Stimulated activated CD4-positive, alpha-beta T cell treated with anti-CD3 and anti-CD28 coated beads, Interleukin-4, amount 100 ng/mL, for 1 hour (primary cell): ENCODE measurements around the gene TRAF3IP3.

Experiments used
- DNase-seq: peaks from one replicate; pipeline ENCODE4 v3.0.0-alpha.2; 2020

The TRAF3IP3 gene

GRCh38 chr1:209755926-209756614 lies at the start of gene TRAF3IP3:
TSS of gene TRAF3IP3 (plus strand) at chr1:209756053. CDS start at chr1:209760040, 3,987 bp downstream.
- DNase-seq: peak; percentile 62

DNA sequence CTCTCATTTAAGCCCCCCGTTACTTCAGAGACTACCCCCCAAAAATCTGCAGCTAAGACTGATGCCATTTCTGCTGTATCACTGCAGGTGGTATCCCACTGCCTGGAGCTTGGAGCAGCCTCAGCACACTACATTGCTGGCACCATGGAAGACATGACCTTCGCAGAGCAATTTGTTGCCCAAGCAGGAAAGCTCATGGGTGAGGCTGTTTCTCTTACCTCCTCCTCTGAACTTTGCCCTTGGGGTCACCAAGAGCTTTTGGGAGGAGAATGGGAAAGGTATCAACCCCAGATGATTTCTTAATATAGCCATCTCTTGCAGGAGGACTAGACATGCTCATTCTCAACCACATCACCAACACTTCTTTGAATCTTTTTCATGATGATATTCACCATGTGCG lies 49.2 kb upstream of the TRAF3IP3 start:
- DNase-seq: no peak

DNA sequence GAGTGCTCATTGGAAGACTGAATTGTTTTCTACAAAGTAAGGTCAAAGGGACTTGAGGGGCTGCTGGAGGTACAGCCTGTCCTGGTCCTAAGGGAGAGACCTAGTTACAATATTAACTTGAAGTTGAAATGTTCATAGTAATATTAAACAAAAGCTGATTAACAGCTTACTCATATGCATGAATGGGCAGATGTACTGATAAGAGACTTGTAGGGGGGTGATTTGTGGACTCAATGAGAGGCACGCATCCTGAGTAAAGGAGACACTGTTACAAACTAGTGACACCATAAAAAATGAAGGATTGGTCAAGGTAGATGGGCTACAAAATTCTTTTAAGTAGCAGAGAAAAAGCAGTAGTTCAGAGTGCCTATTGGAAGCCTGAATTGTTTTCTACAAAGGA lies 48.5 kb upstream of the TRAF3IP3 start:
- DNase-seq: no peak

DNA sequence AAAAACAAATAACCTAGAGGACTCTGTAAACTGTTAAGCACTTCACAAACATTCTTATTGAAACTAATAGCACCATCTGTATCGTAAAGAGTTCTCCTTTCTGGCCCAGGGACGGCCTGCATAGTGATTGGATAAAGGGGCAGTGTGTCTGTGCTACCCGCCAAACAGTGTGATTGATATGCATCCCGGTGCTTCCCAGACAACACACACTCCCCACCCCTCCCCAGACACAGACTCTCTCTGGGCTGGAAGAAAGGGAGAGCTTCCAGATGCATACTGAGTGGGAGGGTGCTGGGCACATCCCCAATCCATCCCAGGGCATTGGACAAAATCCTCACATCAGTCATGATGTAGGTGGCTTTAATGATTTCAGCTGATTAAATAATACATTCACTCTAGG lies 47.6 kb upstream of the TRAF3IP3 start:
- no peak for DNase-seq

DNA sequence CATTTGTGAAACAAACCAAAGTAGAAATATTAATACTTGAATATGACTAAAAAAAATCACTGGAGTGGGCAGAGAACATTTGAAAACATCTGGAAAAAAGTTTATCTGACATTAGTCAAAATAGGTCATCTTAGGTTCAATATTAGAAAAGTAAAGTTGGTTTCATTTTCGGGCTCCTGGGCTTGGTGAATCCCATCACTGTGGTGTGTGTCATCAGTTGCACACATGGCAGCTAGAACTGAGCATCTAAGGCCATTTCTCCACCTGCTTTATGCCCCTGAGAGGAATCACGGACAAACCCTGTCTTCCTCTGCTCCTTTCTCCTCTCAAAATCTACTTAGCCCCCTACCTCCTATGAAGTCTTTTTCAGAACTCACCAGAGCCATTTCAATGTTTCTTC lies 45.8 kb upstream of the TRAF3IP3 start:
- no peak for DNase-seq

GRCh38 chr1:209710847-209711246 lies 45.0 kb upstream of the TRAF3IP3 start:
- DNase-seq: no peak

DNA sequence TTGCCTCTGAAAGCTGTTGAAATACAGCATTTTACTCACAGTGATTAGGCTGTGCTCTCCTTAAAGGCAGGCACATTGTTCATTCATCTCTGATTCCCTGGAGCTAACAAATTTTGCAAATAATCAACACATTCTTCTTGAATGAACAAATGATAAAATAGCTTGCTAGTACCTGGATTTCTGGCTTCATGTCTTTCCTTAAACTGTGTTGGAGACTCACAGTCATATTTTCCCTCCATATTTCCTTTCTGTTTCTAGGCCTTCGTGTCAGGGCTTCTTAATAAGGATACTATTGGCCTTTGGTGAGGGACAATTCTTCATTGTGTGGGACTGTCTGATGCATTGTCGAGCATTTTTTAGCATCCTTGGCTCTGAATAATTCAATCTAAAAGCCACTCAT lies 41.5 kb upstream of the TRAF3IP3 start:
- DNase-seq: no peak

DNA sequence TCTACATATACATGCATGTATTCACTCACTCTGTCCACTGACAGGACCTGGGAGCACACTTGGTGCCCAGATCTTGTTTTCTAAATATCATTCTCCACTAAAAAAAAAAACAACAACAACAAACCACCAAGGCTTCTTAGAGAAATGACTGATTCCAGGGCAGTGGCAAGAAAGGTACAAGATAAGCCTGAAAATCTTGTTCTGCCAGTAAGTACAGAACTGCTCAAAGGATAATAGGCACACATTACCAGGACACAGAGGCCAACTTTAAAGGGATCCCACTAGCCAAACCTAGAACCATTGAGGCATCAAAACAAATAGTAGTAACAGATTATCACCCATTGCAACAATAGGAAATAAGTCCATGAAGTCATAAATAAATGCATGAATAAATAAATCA lies 40.5 kb upstream of the TRAF3IP3 start:
- DNase-seq: no peak

GRCh38 chr1:209717818-209718217 lies 38.0 kb upstream of the TRAF3IP3 start:
- no peak for DNase-seq

GRCh38 chr1:209720326-209720725 lies 35.5 kb upstream of the TRAF3IP3 start:
- no peak for DNase-seq

DNA sequence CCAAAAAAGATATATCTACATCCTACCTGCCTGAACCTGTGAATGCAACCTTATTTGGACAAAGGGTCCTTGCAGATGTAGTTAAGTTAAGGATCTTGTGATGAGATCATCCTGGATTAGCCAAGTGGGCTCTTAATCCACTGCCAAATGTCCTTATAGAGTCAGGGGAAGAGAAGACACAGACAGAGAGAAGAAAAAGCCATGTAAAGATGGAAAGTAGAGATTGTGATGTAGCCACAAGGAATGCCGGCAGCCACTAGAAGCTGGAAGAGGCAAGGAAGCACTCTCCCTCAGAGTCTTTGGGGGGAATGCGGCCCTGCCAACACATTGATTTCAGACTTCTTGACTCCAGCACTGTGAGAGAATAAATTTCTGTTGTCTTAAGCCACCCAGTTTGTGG lies 35.0 kb upstream of the TRAF3IP3 start:
- DNase-seq: no peak

GRCh38 chr1:209721323-209721722 lies 34.5 kb upstream of the TRAF3IP3 start:
- no peak for DNase-seq

GRCh38 chr1:209723265-209723664 lies 32.6 kb upstream of the TRAF3IP3 start:
- no peak for DNase-seq

GRCh38 chr1:209723756-209724693 lies 31.8 kb upstream of the TRAF3IP3 start:
- DNase-seq: peak; percentile 18

- DNase-seq: no peak
Observed at GRCh38 chr1:209727286-209727685, 28.6 kb upstream of the TRAF3IP3 start.

DNA sequence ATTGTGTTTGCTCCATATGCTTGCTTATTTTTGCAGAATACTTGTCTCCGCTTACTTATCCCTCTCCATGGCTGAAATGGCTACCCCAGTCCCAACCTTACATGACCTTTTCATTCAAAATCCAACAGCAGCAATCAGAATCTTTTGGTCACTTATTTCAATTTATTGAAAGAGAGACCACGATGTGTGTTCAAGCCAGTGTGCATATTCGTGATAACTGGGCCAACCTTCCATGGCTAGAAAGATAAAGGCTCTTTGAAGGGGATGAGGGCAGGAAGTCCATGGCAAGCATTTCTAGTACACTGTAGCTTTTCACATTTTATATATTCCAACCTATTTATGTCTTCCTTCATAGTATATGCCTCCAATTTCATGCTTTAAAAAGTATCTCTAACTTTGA lies 28.1 kb upstream of the TRAF3IP3 start:
- no peak for DNase-seq

GRCh38 chr1:209728466-209728865 lies 27.4 kb upstream of the TRAF3IP3 start:
- DNase-seq: no peak

DNA sequence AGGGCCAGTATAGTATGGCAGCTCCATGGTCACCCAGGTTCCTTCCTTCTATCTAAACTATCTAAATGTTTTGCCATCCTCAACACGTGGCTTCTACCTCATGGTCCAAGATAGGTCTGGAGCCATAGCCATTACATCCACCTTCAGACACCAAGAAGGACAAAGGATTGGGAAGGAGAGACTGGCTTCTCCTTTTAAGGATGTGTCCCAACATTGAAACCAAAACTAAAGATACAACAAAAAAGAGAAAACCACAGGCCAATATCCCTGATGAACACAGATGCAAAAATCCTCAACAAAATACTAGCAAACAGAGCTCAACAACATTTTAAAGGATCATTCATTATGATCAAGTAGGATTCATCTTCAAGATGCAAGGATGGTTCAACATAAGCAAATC lies 26.4 kb upstream of the TRAF3IP3 start:
- no peak for DNase-seq

DNA sequence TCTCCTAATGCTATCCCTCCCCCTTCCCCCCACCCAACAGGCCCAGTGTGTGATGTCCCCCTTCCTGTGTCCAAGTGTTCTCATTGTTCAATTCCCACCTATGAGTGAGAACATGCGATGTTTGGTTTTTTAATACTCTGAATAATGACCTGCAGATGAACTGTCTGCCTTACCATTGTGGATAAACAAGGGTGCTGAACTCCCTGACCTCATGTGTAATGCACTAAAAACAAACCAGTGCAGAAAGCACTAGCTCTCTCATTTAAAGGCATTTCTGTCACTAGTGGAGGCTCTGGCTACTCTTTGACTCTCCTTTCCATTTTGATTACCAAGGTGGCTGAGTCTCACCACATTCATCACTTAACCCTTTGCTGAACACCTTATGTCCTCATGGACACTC lies 23.1 kb upstream of the TRAF3IP3 start:
- no peak for DNase-seq

DNA sequence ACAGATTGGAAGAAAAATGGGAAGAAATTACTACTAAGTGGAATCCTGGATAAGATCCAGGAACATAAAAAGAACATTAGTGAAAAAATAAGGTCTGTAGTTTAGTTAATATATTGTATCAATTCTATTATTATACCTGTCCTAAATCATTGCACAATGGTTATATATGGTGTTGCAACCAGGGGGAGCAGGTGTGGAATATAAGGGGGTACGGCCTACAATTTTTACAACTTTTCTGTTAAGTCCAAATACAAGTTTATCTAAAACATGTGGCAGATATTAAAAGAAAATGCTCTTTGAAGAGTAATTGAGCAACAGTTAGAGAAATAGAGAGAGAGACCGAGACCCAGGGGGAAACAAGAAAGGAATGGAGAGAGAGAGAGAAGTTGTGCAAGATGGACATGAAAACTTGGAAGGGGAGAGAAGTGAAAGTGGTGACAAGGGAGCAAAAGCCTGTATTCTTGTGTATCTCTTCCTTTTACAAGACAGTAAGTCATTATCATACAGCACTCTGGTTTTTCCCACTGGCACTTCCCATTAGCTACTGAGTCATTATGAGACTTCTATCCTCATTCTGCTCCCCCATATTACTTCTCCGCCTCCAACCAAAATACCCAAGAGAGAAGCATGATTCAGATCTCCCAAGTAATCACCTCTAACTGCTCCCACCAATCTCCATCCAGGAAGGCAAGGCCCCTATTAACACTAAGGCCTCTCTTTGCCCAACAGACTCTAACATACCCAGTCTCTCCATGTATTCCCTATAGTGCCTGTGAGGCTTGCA lies 22.3 kb upstream of the TRAF3IP3 start:
- no peak for DNase-seq

GRCh38 chr1:209736490-209737117 lies 19.2 kb upstream of the TRAF3IP3 start:
- no peak for DNase-seq

DNA sequence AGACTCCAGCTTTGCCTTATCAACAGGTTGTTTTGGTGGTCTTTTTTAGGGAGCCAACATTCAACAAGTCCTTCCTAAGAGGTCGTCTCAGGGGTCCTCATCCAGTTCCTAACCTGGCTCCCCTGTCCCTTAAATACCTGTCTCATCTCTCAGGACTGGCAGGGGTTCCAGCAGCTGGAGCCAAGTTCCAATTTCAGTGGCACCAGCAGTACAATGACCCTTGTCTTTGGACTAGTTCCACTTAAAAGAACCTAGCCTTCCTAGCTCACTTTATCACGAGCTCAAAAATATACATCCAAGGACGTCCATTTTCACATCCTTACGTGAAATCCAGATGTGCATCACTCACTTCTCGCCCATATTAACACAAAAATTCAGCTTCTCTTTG lies 18.7 kb upstream of the TRAF3IP3 start:
- DNase-seq: no peak

DNA sequence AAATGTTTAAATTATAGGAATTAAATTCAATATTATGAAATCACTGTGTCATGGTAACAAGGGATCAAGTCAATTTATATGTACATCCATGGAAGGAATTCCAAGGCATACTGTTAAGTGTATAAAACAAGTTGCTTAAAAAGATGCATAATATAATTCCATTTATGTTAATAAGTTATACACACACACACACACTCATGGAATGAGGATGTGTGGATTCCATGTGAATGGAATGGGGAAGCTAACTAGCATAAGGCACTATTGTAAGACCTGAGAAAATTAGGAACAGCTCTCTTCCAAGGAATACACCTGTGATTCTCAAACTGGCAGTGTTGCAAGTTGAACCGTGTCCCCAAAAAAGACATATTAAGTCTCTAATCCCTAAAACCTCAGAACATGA lies 17.6 kb upstream of the TRAF3IP3 start:
- DNase-seq: no peak
